Dermis blood vessel endothelial cell (primary cell): ENCODE results near the gene TCP11L2. TPM values are rescaled to one million over a fixed set of nuclear protein-coding genes. Genes with fewer than 3 reads are reported as not detected.

Source experiments
- DNase-seq: peaks from one replicate; pipeline ENCODE4 v3.0.0; 2010
- total RNA-seq: library from RNA; depleted of rRNA; stranded (reverse); fragments of >200 nt; gene quantifications from 2 replicates; pipeline ENCODE4 v1.2.3, GENCODE V29; 2014

Gene TCP11L2
- 49.0 and 64.5 TPM in 2 replicates for total RNA-seq

DNA sequence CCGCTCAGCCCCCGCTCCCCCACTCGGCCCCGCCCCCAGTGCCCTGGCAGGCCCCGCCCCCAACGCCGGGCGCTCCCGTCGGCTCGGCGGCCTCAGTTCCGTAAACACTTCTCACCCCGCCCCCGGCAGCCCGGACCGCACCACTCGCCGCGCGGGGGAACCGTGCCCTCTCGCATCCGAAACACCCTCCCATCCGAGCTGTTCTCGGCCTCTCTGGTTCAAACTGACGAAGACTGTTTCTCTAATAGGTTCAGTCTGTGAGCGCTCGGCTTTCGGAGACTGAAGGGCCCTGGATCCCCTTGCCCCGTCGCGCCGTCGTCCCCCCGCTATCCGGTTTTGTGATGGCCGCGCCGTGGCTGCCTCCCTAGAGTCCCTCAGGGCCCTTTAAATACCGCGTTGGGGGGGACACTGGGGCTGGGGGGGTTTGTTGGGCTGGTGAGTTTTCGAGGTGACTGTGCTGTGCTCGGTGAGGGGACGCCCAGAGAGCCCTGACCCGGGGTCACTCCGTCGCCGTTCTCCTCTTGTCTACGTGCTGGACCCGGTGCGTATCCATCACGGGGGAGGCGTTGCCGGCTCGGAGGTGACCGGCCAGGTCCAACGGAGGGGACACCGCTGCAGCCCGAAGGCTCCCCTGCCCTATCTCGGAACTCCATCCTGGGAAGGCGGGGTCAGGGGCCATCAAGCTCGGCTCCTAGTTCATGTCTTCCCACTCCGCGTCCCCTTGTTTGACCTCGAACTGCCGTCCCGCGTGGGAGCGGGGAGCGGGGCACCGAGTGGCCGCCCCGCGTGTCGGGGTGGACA is at the start of gene TCP11L2:
Gene TCP11L2 (plus strand): TSS at position 333 of the 801 bp plus-strand sequence. CDS start 8,343 bp downstream, outside the sequence.
- DNase-seq: peak; percentile 88

DNA sequence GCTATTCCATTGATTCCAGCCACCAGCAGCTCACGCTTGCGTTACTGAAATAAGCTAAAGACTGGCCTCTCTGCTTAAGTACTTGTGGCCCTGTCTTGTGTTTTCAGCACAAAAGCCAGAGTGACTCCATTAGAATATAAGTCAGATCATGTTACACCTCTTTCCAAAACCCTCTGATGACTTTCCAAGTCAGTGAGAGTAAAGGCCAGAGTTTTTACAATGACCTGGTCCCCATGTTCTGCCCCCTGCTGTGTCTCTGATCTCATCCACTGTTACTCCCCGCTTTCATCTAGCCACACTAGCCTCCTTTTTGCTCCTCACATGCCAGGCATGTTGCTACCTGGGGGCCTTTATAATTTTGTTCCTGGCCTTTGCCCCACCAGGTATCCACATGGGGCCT is 47.8 kb upstream of the TCP11L2 start:
- no peak for DNase-seq

DNA sequence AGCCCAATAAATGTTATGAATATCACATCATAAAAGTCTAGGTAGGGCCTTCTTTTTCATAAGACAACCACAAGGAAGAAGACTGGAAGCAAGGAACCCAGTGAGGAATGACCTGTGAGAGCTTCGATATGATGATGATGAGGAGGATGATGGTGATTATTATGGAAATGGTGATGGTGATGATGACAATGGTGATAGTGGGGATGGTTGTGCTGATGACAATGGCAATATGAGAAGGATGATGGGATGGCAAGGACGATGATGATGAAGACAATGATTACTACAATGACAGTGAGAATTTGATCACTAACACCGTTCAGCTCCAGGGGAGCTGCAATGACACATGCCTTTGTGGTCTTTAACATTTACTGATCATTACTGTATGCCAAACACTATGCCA is 47.0 kb upstream of the TCP11L2 start:
- DNase-seq: no peak

DNA sequence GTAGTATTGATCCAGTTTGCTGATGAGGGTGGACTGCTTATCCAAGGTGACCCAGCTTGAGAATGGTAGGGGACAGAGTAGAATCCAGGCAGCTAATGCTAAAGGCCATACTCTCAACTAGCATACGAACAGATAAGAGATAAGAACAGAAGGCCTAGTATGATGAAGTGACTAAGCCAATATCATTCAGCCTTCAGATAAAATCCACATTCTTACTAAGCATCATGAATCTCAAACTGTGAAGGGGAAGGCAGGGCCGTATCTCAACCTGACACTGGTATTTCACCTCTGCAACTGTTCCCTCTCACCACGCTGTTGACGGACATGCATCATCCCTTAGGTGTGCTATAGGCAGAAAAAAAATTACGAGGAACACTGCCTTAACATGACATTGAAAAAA is 46.6 kb upstream of the TCP11L2 start:
- no peak for DNase-seq

DNA sequence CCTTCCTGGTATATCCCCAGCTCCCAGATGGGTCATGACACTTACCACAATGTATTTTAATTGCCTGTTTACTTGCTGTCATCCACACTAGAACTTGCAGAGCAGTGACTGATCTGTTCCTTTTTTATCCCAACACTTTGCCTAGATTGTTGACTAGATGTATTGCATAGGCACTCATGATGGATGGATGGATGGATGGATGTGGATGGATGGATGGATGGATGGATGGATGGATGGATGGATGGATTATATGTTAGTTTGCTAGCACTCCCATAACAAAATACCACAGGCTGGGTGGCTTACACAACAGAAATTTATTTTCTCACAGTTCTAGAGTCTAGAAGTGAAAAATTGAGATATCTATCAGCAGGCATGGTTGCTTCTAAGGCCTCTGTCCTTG is 46.0 kb upstream of the TCP11L2 start:
- DNase-seq: no peak

DNA sequence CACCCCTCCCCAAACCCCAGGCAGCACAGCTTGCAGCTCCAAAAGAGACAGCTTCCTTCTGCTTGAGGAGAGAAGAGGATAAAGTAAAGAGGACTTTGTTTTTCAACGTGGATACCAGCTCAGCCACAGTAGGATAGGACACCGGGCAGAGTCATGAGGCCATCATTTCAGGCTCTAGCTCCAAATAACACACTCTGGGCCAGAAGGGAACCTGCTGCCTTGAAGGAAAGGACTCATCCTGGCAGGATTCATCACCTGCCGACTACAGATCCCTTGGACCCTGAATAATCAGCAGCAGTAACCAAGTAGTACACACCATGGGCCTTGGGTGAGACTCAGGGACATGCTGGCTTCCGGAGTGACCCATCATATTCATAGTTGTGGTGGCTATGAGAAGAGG is 44.3 kb upstream of the TCP11L2 start:
- no peak for DNase-seq

DNA sequence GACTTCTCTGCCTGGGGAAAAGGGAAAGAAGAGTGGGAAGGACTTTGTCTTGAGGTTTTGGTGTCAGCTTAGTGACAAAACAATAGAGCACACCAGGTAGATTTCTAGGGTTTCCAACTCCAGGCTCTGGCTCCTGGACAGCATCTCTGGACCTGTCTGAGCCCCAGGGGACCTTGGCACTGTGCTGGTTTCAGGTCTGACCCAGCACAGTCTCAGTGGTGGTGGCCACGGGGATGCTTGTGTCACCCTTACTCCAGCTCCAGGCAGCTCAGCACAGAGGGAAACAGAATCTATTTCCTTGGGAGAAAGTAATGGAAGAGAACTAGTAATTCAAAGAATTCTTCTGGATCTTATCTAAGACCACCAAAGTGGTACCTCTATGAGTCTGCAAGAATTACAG is 43.6 kb upstream of the TCP11L2 start:
- DNase-seq: no peak

DNA sequence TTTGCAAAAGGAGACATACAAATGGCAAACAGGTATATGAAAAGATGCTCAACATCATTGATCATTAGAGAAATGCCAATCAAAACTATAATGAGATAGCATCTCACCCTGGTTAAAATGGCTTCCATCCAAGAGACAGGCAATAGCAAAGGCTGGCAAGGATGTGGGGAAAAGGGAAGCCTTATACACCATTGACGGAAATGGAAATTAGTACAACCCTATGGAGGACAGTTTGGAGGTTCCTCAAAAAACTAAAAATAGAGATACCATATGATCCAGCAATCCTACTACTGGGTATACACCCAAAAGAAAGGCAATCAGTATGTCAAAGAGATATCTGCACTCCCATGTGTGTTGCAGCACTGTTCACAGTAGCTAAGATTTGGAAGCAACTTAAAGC is 37.4 kb upstream of the TCP11L2 start:
- no peak for DNase-seq

DNA sequence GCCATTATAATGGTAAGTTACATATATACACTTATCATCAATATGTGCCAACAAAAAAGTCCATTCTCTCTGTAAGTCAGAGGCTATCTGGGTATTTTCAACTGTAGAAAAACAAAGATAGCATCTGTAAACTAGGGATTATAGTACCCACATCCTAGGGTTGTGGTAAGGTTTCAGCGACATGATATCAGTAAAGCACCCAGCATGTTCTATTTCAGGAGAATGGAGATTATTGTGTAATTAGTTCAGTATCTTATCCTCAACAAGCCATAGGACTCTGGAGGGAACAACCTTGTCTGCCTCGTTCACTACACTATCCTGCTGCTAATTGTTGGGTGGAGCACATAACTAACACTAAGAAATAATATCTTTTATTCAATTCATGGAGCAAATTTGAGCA is 35.0 kb upstream of the TCP11L2 start:
- DNase-seq: no peak

DNA sequence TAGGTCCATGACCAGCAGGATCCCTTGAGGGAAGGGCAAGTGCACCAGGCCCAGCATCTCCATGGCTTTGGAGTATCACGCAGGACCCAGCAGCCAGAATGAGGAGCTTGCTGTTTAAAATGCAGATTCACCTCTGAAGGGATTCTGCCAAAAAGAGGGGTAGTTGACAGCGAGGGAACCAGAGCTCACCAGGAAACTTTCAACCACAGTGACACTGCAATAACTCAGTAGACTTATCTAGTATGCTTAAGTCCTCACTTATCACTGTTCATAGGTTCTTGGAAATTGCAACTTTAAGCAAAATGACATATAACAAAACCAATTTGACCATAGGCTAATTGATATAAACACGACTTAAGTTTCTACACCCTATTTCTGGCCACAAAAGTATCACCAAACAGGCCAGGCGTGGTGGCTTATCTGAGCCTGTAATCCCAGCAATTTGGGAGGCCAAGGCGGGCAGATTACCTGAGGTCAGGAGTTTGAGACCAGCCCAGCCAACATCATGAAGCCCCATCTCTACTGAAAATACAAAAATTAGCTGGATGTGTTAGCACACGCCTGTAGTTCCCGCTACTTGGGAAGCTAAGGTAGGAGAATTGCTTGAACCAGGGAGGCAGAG is 33.3 kb upstream of the TCP11L2 start:
- DNase-seq: no peak

DNA sequence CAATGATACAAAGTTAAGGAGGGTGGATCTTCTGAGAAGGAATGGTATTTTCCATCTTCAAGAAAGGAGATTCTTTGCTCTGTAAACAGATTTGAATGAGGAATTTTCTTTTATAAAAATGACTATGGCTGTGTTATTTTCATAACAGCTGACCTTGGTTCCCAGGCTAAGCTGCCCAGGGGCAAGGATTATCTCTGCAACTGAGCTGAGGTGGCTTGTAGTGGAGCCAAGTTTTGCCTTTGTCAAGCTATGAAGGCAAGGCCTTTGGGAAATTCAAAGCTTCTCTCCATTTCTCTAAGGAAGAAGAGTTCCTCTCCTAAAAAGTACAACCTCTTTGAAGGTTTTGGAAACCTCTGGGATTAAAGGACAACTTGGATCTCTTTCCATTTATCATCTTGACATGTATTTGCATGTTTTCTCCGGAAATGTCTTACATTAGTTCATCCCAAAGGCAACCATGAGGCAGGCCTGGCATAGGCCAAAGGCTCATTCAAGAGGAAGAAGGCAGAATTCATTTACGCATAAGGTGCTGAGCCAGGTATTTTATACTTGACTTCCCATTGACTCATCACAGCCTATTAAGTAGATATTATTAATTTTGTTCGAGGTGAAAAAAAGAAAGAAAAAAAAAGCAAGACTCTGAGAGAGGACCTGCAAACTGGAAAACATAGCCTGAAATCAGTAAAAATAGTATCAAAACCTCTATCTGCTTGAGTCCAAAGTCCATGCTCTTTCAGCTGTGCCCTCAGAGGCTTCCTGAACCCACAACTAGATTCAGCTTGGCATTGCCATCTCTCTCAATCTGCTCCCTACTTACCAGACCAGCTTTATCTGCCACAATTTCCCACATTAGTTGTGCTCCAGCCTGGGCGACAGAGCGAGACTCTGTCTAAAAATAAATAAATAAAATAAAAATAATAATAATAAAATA is 30.7 kb upstream of the TCP11L2 start:
- DNase-seq: no peak

DNA sequence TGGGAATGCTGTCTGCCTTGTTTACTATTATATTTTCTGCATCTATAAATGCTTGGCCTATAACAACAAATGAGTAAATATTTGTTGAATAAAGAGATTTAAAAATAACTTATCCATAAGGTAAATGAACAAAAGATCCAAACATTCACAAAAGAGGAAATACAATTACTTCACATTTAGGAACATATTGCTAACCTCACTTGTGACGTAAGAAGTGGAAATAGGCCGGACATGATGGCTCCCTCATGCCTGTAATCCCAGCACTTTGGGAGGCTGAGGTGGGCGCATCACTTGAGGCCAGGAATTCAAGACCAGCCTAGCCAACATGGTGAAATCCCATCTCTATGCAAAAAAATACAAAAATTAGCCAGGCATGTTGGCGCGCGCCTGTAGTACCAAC is 29.0 kb upstream of the TCP11L2 start:
- DNase-seq: no peak

DNA sequence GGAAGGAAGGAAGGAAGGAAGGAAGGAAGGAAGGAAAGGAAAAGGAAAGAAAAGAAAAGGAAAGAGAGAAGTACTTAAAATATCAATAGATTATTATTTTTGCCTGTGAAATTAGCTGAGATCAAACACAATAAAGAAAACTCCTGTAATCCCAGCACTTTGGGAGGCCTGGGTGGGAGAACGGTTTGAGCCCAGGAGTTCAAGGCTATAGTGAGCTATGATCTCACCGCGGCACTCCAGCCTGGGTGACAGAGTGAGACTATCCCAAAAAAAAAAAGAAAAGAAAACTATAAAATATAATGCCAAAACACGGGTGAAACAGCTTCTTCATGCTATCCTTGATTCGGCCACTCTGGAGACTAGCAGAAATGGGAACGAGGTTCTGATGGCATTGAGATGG is 28.5 kb upstream of the TCP11L2 start:
- no peak for DNase-seq

DNA sequence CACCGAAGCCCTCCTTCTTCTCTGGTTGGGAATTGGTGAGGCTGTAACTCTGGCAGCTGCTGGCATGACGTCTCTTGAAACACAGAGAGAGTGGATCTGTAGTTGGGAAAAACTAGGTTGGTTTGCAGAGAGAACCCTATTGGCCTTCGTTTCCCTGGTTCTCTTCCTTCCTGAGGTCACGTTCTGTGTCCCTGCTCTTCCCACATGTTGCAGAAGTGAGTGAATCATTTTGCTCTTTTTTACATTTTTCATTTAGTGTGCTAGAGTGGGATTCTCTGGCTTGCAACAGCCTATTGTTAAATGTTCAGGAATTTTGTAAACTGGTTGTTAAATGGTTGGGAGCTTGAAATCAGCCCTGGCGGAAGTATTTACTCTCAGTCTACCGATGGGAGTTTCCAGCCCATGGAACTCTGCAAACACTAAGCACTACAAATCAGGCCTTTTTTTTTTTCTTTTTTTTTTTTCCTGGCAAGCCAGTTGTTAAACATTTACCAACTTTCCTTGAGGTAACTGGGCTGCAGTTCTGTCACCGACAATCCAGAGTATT is 27.9 kb upstream of the TCP11L2 start:
- DNase-seq: peak; percentile 45

DNA sequence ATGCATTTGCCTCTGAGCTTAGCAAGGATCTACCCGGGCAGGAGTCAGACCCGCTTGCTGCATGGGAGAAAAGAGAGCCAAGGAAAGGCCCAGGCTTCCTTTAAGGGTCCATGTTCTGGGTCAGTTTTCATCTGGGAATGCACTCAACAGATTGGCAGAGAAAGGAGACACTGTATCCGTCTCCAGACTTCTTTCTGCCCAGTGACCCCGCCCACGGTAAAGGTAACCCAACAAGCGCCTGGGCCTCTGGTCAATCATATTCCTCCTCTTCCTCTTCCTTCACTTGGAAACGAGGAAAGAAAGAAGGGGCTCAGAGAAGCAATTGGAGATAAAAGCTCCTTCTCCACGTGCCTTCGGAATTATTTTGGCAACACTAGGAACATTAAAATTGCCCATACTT is 27.1 kb upstream of the TCP11L2 start:
- no peak for DNase-seq

DNA sequence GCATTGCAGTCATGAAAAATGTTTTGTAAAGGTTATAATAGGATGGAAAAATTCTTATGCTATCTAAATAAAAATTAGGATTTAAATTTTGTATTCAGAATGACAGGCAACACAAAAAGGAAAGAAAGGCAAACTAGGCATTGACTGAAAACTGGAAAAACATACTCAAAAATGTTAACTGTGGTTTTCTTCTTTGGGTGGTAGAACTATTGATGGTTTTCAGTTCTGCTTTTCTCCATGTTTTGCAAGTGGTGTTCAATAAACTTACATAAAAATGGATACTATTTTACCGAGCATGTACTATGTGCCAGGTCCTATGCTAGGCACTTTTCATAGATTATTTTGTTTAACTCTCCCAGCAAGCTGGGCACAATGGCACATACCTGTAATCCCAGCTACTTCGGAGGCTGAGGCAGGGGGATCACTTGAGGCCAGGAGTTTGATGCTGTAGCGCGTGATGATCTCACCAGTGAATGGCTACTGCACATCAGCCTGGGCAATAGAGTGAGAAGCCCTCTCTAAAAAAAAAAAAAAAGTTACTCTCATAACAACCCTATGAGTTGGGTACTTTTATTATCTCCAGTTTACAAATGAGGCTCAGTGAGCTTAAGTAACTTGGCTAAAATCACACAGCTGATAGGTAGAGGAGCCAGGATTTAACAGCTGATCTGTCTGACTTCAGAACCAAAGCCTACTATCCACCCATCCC is 26.3 kb upstream of the TCP11L2 start:
- no peak for DNase-seq

DNA sequence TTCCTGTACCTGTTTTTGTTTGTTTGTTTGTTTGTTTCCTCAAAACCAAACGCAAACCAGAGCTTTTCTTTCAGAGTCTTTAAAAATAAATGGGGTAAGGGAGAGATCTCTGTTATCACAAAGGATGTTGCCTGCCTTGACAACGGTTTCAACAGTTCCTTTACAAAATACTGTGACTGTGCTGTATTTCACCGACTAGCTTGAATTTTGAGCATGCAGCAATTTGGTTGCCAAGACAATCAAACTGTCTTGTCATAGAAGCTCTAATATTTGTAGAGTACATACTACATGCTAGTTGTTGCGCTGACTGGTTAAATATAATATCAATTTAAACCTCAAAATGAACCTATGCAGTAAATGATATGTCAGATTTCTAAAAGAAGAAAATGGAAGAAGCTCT is 22.4 kb upstream of the TCP11L2 start:
- no peak for DNase-seq

DNA sequence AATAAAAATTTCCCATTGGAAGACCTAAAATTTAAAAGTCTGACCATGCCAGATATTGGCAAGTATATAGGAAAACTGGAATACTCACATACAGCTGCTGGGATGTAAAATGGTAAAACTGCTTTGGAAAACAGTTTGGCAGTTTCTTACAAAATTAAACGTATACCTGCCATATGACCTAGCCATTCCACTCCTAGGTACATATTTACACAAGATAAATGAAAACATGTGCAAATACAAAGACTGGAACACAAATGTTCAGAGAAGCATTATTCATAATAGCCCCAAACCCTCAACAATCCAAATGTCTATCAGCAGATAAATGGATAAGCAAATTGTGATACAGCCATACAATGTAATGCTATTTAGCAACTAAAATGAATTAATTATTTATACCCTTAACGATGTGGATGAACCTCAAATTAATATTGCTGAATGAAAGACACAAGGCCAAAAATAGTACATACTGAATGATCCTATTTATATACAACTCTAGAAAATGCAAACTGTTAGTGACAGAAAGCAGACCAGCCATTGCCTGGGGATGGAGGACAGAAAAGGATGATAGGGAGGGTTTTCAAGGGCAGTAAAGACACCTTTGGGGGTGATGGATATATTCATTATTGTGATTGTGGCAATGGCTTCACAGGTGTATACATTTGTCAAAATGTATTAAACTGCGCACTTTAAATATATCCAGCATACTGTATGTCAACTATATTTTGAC is 21.3 kb upstream of the TCP11L2 start:
- DNase-seq: no peak

DNA sequence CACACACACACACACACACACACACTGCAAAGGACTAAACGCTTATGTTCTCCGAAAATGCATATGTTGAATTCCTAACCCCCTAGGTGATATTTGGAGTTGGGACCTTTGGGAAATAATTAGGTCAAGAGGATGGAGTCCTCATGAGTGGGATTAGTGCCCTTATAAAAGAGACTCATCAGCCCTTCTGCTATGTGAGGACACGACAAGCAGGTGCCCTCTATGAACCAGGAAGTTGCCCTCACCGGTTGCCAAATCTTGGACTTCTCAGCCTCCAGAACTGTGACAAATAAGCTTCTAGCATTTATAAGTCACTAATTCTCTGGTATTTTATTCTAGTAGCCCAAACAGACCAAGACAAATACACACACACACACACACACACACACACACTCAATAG is 20.7 kb upstream of the TCP11L2 start:
- no peak for DNase-seq

DNA sequence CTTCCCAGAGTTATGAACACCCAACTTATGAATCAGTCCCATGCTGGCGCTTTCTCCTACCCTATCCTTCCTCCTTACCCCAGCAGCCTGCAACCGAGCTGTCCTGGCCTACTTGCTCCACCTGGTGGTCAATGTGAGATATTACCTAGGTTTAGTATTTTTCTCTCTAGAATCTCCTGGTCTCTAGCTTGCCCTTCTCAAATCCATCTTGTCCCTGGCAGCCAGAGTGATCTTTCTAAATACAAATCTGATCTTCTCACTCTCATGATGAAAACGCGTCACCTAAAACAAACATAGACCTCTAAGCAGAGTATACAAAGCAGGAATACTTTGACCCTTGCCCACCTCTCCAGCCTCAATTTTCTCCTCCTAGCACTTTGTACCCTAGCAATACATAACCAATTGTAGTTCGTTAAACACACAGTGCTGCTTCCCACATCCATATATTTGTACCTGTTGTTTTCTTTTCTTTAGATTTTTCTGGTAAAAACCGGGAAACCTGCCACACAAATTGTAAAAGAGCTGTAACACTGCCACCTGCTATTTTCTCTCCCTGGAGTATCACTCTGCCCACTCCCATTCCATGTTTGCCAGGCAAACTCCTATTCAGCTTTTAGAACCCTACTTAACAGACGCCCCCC is 20.0 kb upstream of the TCP11L2 start:
- peak; percentile 69 for DNase-seq
